GM20000 (cell line): ENCODE measurements around the gene PIP5K1A.

Source experiments
- DNase-seq: peaks from one replicate; pipeline ENCODE4 v3.0.0; 2012; ENCODE audit warnings: low spot score
- TF ChIP-seq, protein P1 (sequence below): IDR thresholded peaks from 2 replicates; pipeline ENCODE4 v1.5.1; 2012; ENCODE audit warnings: mild to moderate bottlenecking, control low read depth; ENCODE audit errors: extremely low read depth, missing control alignments

PIP5K1A gene

DNA sequence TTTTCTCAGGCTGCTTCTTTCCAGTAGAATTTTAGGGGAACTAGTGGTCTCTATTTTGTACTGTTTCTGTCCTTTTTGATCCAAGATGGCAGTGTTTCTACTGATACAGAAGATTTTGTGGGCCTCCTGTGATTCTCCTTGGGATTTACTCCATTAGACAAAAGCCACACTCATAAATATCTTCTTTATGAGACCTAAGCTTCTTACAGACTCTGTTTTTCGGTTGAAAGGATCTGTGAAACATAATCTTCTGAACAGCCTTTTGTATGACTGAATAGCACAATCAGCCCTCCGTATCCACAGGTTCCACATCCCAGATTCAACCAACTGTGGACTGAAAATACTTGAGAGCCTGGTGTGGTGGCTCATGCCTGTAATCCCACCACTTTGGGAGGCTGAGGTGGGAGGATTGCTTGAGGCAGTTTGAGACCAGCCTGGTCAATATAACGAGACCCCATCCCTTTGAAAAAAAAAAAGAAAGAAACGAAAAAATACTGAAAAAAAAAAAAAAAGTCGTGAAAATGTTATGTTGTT lies 45.4 kb downstream of the PIP5K1A start:
- no peak for DNase-seq
- TF ChIP-seq, protein P1, sequence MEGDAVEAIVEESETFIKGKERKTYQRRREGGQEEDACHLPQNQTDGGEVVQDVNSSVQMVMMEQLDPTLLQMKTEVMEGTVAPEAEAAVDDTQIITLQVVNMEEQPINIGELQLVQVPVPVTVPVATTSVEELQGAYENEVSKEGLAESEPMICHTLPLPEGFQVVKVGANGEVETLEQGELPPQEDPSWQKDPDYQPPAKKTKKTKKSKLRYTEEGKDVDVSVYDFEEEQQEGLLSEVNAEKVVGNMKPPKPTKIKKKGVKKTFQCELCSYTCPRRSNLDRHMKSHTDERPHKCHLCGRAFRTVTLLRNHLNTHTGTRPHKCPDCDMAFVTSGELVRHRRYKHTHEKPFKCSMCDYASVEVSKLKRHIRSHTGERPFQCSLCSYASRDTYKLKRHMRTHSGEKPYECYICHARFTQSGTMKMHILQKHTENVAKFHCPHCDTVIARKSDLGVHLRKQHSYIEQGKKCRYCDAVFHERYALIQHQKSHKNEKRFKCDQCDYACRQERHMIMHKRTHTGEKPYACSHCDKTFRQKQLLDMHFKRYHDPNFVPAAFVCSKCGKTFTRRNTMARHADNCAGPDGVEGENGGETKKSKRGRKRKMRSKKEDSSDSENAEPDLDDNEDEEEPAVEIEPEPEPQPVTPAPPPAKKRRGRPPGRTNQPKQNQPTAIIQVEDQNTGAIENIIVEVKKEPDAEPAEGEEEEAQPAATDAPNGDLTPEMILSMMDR: no peak

DNA sequence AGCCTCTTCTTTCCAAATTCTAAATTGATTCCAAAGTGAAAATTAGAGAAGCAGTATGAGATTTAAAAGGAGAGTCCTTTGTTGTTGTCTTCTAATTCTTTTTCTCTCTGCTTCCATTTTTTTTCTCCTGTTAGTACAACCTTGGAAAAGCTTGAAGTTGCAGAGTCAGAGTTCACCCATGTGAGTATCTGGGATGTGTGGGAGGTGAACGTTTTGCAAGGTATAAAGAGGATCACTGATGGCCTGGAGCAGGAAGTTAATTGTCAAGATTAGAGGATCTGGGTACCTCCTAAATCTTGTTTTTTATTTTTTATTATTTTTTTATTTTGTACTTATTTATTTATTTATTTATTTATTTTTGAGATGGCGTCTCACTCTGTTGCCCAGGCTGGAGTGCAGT lies 48.4 kb downstream of the PIP5K1A start:
- no peak for DNase-seq
- TF ChIP-seq, protein P1: no peak

DNA sequence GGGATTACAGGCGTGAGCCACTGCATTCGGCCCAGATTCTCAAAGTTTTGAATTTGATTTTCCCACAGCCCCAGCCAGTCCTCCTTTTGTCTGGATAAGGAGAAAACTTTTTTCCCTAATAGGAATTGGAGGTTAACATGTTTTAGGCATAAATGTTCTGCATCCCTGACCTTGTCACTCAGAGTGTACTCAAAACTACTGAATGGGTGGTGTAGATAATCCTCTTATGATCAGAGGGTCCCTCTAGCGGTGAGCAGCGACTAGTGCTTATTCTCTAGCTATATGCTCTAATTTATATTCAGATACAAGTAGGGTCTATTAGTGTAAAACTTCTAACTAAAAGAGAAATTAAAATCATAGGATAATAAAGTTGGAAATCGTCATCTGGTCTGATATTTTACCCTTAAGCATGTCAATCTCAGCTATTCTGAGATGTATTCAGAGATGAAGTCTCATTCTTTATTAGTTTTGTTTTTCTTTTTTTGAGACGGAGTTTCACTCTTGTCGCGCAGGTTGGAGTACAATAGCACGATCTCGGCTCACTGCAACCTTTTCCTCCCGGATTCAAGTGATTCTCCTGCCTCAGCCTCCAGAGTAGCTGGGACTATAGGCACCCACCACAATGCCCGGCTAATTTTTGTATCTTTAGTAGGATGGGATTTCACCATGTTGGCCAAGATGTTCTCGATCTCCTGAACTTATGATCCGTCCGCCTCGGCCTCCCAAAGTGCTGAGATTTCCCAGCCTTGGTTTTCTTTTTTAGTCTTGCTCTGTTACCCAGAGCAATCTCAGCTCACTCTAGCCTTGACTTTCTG lies 53.5 kb downstream of the PIP5K1A start:
- TF ChIP-seq, protein P1: peak; percentile 69

DNA sequence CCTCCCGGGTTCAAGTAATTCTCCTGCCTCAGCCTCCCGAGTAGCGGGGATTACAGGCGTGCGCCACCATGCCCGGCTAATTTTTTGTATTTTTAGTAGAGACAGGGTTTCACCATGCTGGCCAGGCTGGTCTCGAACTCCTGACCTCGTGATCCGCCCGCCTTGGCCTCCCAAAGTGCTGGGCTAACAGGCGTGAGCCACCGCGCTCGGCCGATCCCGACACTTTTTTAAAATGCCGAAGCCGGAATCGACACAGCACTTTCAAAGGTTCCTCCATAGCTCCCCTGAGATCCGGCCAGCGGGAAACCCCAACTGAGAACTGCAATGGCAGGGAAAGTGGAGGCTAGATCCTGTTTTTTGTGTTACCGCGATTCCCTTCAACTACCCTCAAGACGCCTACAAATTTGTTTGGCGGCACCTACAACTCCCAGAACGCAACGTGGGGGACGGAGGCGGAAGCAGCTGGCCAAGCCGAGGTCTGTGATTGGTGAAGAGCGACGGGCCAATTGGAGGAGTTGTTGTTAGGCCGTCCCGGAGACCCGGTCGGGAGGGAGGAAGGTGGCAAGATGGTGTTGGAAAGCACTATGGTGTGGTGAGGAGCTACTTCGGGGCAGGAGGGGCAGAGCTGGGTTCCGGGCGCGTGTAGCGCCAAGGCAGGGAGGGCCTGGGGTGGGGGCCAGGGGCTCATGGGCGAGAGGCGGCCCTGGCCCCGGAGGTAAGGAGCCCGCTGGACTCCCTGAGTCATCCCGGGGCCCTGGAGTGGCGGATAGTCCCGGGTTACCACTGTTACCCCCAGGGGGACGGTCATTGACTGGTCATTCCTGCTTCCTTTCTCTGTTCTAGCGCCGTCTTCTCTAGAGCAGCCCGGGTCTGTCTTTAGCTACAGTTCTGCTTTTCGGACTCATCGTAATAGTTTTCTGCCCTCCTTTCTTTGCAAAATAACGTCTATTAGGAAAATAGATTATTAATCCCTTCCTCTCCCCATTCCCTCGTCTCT lies 56.2 kb downstream of the PIP5K1A start, which contains the start of gene PSMD4:
Gene PSMD4 (plus strand): TSS at position 518 of the 997 bp plus-strand sequence. CDS start 49 bp downstream, at position 567.
- TF ChIP-seq, protein P1: no peak
- peak; percentile 96 for DNase-seq

More for the DNA sequence above, 53.5 kb downstream of the PIP5K1A start:
- peak; percentile 75 for DNase-seq

DNA sequence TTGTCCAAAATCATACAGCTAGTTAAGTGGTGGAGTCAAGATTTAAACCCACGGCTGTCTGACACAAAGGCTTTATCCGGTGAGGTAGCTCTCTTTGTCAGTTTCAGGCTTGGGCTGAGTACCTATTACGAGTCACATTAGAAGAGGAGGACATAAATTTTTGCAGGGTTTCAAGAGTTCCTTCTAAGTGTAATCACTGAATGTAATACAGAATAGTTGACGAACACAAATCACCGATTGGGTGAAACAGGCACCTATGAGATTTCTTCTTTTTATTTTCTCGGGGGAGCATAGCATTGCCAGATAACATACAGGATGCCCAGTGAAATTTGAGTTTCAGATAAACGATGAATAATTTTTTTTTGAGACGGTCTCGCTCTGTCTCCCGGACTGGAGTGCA lies 57.0 kb downstream of the PIP5K1A start:
- no peak for DNase-seq
- TF ChIP-seq, protein P1: no peak

DNA sequence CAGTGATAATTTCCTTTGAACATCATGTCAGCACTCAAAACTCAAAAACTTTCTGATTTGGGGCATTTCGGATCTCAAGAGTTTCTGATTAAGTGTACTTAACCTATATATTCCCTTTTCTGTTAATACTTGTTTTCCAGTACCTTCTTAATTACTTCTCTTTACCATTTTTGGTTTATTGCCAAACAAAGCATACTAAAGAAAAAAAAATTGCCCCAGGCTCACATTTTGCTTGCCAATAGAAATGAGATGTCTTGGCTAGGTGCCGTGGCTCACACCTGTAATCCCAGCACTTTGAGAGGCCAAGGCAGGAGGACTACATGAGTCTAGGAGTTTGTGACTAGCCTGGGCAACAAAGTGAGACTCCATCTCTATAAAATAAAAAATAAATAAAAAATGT lies 61.0 kb downstream of the PIP5K1A start:
- TF ChIP-seq, protein P1: no peak
- no peak for DNase-seq
